K562 (cell line): ENCODE data around the gene SEMA3A. TPM values are rescaled to one million over a fixed set of nuclear protein-coding genes. Genes with fewer than 3 reads are reported as not detected.

ENCODE experiments used
- ATAC-seq: fragments of 200-7000 bp; cut with Tn5 transposase; 3 replicates; pipeline ENCODE4 v1.9.1; 2020; ENCODE audit warnings: moderate library complexity
- BruUV-seq: library from RNA; stranded (reverse); fragments of 400-500 nt; replicated peaks from 2 replicates; lab custom pipeline; 2021; lab: Mats Ljungman, UMichigan
- CTCF ChIA-PET: fragments of 300-600 bp; formaldehyde crosslinking; extraction: SDS; loops from one replicate; lab custom pipeline; 2021; ENCODE audit warnings: low intra/inter-chr PET ratio; lab: Yijun Ruan, JAX
- POLR2A ChIA-PET: fragments of 300-600, 350-650 bp; sonication (Branson Sonifier 250); formaldehyde crosslinking; extraction: SDS; loops from one replicate; lab custom pipeline; 2021; ENCODE audit warnings: antibody characterized with exemption, inconsistent platforms; lab: Yijun Ruan, JAX
- DNase-seq, 4 experiments: peaks; one replicate each; pipeline versions ENCODE4 v3.0.0 to v3.0.0-alpha.2; 2011 to 2018; ENCODE audit warnings: low spot score in 3 of 4, mixed read lengths in 3 of 4; ENCODE audit errors: extremely low read depth in 1 of 4
- FAIRE-seq: peaks from 2 replicates; lab custom pipeline; 2011; peaks lifted over from hg19 to GRCh38; lab: Jason Lieb, UNC
- H2AFZ ChIP-seq: 2 replicates; pipeline ENCODE4 v1.6.0; 2011; ENCODE audit warnings: low read depth, low read length, control low read depth, inconsistent platforms
- H3K27ac ChIP-seq: fragments of 200-600 bp; 3 replicates; pipeline ENCODE4 v1.8.0; 2011; ENCODE audit warnings: low read depth, mild to moderate bottlenecking, control low read depth, inconsistent platforms, low read length, moderate library complexity, mixed read lengths; ENCODE audit errors: extremely low read depth
- H3K27me3 ChIP-seq, 2 experiments: fragments of 300-600 bp in 1 of 2; 2 replicates in 1 of 2; 3 replicates in 1 of 2; pipeline versions ENCODE4 v1.6.0 to v1.8.0; 2011; ENCODE audit warnings: inconsistent platforms in 2 of 2, low read length in 2 of 2, mild to moderate bottlenecking in 1 of 2, mixed read lengths in 1 of 2, moderate library complexity in 1 of 2; ENCODE audit not compliant: control insufficient read depth in 2 of 2, insufficient read depth in 2 of 2
- H3K36me3 ChIP-seq: fragments of 300-600 bp; 3 replicates; pipeline ENCODE4 v1.8.0; 2011; ENCODE audit warnings: mild to moderate bottlenecking, low read length, inconsistent platforms; ENCODE audit not compliant: control insufficient read depth, insufficient read depth
- H3K4me1 ChIP-seq, 2 experiments: fragments of 200-600 bp in 1 of 2; replicated peaks in 1 of 2; 2 replicates in 1 of 2; 3 replicates in 1 of 2; pipeline versions ENCODE4 v1.5.1 to v1.8.0; 2011; ENCODE audit warnings: inconsistent platforms in 2 of 2, low read length in 2 of 2, mild to moderate bottlenecking in 1 of 2, mixed read lengths in 1 of 2, moderate library complexity in 1 of 2; ENCODE audit not compliant: control insufficient read depth in 2 of 2, insufficient read depth in 2 of 2
- H3K4me2 ChIP-seq: 2 replicates; pipeline ENCODE4 v1.6.1; 2011; ENCODE audit warnings: low read length, control low read depth, inconsistent platforms, mixed read lengths; ENCODE audit not compliant: insufficient read depth
- H3K4me3 ChIP-seq: fragments of 200-600 bp; sonication (generic), shearing (Covaris generic); 2 replicates; pipeline ENCODE4 v1.5.1; 2016; ENCODE audit warnings: control low read depth, inconsistent platforms
- H3K79me2 ChIP-seq: fragments of 200-600 bp; 3 replicates; pipeline ENCODE4 v1.8.0; 2011; ENCODE audit warnings: low read length, inconsistent platforms; ENCODE audit not compliant: control insufficient read depth, insufficient read depth
- H3K9ac ChIP-seq, 2 experiments: 2 replicates each; pipeline versions ENCODE4 v1.6.0 to v1.6.1; 2011; ENCODE audit warnings: low read depth in 2 of 2, low read length in 2 of 2, control low read depth in 1 of 2, inconsistent platforms in 1 of 2, mild to moderate bottlenecking in 1 of 2, mixed read lengths in 1 of 2; ENCODE audit not compliant: insufficient read depth in 1 of 2
- H3K9me1 ChIP-seq: one replicate; pipeline ENCODE4 v1.6.0; 2011; ENCODE audit warnings: inconsistent platforms, mild to moderate bottlenecking, low read length, moderate library complexity; ENCODE audit not compliant: control insufficient read depth, insufficient read depth
- H3K9me3 ChIP-seq: replicated peaks from 2 replicates; pipeline ENCODE4 v1.5.1; 2011; ENCODE audit warnings: low read depth, low read length, inconsistent platforms; ENCODE audit not compliant: control insufficient read depth, insufficient read depth
- H4K20me1 ChIP-seq: replicated peaks from 2 replicates; pipeline ENCODE4 v1.6.1; 2011; ENCODE audit warnings: low read length, inconsistent platforms, mixed read lengths; ENCODE audit not compliant: control insufficient read depth, insufficient read depth
- DACH1 ChIP-seq: fragments of 450-650 bp; IDR thresholded peaks from 2 replicates; pipeline ENCODE4 v1.6.1; 2018; ENCODE audit not compliant: partially characterized antibody
- GATAD2A ChIP-seq: fragments of 450-650 bp; IDR thresholded peaks from 2 replicates; pipeline ENCODE4 v1.6.1; 2017
- RBM25 ChIP-seq: fragments of 200-400 bp; formaldehyde crosslinking; IDR thresholded peaks from 2 replicates; pipeline ENCODE4 v1.6.1; 2018; ENCODE audit warnings: low read length, low read depth, moderate library complexity; ENCODE audit not compliant: severe bottlenecking
- ZNF146 ChIP-seq: IDR thresholded peaks from one replicate; pipeline ENCODE4 v1.6.1; 2018; ENCODE audit warnings: missing compliant biosample characterization; ENCODE audit not compliant: unreplicated experiment
- in situ Hi-C: fragments of 300-500 bp; cut with MboI; formaldehyde crosslinking; loops from 4 replicates; pipeline ENCODE4 v1.15.0; 2018; ENCODE audit warnings: inconsistent platforms, mixed read lengths
- intact Hi-C: fragments of 100-400 bp; cut with micrococcal nuclease; formaldehyde crosslinking; loops from 2 replicates; pipeline ENCODE4 v1.14.2; 2022
- polyA plus RNA-seq, 8 experiments: library from polyadenylated mRNA; depleted of rRNA in 4 of 8; stranded (reverse) in 5 of 8; unstranded in 3 of 8; fragments of >200 nt; fragmentation: Nextera tagmentation in 2 of 8; fragmentation: Illumina TruSeq in 1 of 8; extraction: Ambion mirVana in 2 of 8; extraction: Trizol in 1 of 8; gene quantifications; 2 replicates each; pipeline versions ENCODE4 v1.2.1 to v1.2.3, GENCODE V29; 2011 to 2014; ENCODE audit warnings: inconsistent platforms in 1 of 8, missing spikeins in 1 of 8
- total RNA-seq, 7 experiments: library from RNA; depleted of rRNA in 6 of 7; stranded (reverse); fragments of >200 nt in 6 of 7; fragmentation: Illumina TruSeq in 2 of 7; extraction: Trizol in 2 of 7; gene quantifications; 2 replicates each; pipeline versions ENCODE4 v1.2.1 to v1.2.3, GENCODE V29; 2011 to 2021; ENCODE audit warnings: low replicate concordance in 1 of 7
- TF ChIP-seq, protein P1 (sequence below): sonication (generic); formaldehyde crosslinking; IDR thresholded peaks from 2 replicates; pipeline ENCODE4 v1.8.0; 2022; ENCODE audit warnings: mild to moderate bottlenecking, missing genetic modification reagents, borderline replicate concordance
- TF ChIP-seq, protein P2 (sequence below): fragments of 250-450 bp; sonication (Bioruptor Pico); IDR thresholded peaks from 2 replicates; pipeline ENCODE4 v1.4.0; 2020; ENCODE audit warnings: mild to moderate bottlenecking, moderate library complexity

SEMA3A gene
- total and polyA plus RNA-seq, 9 of the 15 experiments (the other 6 are each of a cell fraction or from before 2014, with no cell fraction given): 0.36 to 3.0 (median 1.1) TPM

- TF ChIP-seq, protein P1, sequence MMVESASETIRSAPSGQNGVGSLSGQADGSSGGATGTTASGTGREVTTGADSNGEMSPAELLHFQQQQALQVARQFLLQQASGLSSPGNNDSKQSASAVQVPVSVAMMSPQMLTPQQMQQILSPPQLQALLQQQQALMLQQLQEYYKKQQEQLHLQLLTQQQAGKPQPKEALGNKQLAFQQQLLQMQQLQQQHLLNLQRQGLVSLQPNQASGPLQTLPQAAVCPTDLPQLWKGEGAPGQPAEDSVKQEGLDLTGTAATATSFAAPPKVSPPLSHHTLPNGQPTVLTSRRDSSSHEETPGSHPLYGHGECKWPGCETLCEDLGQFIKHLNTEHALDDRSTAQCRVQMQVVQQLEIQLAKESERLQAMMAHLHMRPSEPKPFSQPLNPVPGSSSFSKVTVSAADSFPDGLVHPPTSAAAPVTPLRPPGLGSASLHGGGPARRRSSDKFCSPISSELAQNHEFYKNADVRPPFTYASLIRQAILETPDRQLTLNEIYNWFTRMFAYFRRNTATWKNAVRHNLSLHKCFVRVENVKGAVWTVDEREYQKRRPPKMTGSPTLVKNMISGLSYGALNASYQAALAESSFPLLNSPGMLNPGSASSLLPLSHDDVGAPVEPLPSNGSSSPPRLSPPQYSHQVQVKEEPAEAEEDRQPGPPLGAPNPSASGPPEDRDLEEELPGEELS (CRISPR knock-in tag): no peak
- TF ChIP-seq, protein P2, sequence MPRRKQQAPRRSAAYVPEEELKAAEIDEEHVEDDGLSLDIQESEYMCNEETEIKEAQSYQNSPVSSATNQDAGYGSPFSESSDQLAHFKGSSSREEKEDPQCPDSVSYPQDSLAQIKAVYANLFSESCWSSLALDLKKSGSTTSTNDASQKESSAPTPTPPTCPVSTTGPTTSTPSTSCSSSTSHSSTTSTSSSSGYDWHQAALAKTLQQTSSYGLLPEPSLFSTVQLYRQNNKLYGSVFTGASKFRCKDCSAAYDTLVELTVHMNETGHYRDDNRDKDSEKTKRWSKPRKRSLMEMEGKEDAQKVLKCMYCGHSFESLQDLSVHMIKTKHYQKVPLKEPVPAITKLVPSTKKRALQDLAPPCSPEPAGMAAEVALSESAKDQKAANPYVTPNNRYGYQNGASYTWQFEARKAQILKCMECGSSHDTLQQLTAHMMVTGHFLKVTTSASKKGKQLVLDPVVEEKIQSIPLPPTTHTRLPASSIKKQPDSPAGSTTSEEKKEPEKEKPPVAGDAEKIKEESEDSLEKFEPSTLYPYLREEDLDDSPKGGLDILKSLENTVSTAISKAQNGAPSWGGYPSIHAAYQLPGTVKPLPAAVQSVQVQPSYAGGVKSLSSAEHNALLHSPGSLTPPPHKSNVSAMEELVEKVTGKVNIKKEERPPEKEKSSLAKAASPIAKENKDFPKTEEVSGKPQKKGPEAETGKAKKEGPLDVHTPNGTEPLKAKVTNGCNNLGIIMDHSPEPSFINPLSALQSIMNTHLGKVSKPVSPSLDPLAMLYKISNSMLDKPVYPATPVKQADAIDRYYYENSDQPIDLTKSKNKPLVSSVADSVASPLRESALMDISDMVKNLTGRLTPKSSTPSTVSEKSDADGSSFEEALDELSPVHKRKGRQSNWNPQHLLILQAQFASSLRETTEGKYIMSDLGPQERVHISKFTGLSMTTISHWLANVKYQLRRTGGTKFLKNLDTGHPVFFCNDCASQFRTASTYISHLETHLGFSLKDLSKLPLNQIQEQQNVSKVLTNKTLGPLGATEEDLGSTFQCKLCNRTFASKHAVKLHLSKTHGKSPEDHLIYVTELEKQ (CRISPR knock-in tag): no peak
These were observed 276.4 kb downstream of the SEMA3A start (continued) for GRCh38 chr7:83918142-83918541.

- Histone ChIP-seq H3K79me2 (no peaks in the 10 kb centered on the region), H3K27ac (no peak overlapping the region)
- peak; percentile 23 for TF ChIP-seq RBM25
- no peak for TF ChIP-seq GATAD2A
- TF ChIP-seq ZNF146 (CRISPR knock-in tag): peak; percentile 73
- TF ChIP-seq DACH1: peak; percentile 10
- TF ChIP-seq, all 486 proteins: peak for 3
- ChIA-PET POLR2A (no interaction called here), CTCF (no interaction called here)
- ATAC-seq (no peak), FAIRE-seq (no peak), DNase-seq (no peak)
- H3K4me1 ChIP-seq: no peaks in the 10 kb centered on the region
- no peaks in the 10 kb centered on the region for H3K9me3 ChIP-seq
- H3K9ac ChIP-seq: no peak overlapping the region
- no peak overlapping the region for H2AFZ ChIP-seq
- no peak overlapping the region for H3K4me2 ChIP-seq
- BruUV-seq: no TSS peak
- H4K20me1 ChIP-seq: no peaks in the 10 kb centered on the region
- in situ Hi-C loops (no loop called here), intact Hi-C loops (no loop called here)
- H3K36me3 ChIP-seq: no peaks in the 10 kb centered on the region
- H3K9me1 ChIP-seq: no peaks in the 10 kb centered on the region
- no peaks in the 10 kb centered on the region for H3K27me3 ChIP-seq
- no peak overlapping the region for H3K4me3 ChIP-seq
These were observed 281.4 kb downstream of the SEMA3A start for GRCh38 chr7:83913174-83913573.
